ENCODE measurements around the gene TEX10. TPM values are rescaled to one million over a fixed set of nuclear protein-coding genes. Genes with fewer than 3 reads are reported as not detected.

Gene TEX10
- total RNA-seq, 4 donors from 2014 or later: 10.4 to 16.4 (median 11.2) TPM

DNA sequence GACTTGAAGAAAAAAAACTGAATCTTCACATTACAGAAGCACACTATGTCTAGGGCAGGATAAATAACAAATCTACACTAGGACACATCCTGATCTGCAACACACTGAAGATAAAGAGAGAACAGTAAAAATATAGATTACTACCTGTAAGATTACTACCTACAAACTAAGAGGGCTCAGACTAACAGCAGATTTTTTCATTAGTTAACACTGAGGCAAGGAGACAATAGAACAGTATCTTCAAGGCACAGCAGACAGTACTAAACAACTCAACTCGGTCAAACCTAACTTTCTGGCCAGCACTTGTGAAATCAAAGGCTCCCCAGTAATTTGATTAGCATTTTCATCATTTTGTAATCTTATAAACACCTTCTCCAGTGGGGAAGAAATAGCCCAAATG is 46.5 kb downstream of the TEX10 start:
- H3K4me3 ChIP-seq: no peak overlapping the region

DNA sequence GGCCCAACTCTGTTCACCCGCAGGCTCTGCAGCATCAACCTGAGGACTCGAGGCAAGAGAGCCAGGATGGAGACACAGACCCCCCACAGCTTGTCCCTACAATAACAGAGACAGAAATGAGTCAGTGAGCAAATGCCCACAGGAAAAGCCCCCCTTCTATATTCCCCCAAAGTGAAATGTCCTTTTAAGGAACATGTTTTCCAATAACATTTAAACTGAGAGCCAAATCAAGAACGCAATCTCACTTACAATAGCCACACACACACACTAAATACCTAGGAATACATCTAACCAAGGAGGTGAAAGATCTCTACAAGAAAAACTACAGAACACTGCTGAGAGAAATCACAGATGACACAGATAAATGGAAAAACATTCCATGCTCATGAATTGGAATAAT is 49.0 kb downstream of the TEX10 start:
- DNase-seq (ENCODE audit: extremely low spot score): no peak
- Histone ChIP-seq H3K27me3 (no peaks in the 10 kb centered on the region), H3K4me1 (peaks cover 0 to 19% (median 7%) of the 10 kb centered on the region in 4 donors), H3K4me3 (no peak overlapping the region), H3K27ac (replicated peaks in 1 of 4) (no peak overlapping the region), H3K9me3 (no peaks in the 10 kb centered on the region), H3K36me3 (peaks cover 0 to 69% (median 41%) of the 10 kb centered on the region in 4 donors)
- TF ChIP-seq POLR2AphosphoS5 (IDR thresholded peaks at IDR 0.05): no peak
- intact Hi-C loops (cut with DNase I): no loop called here
- WGBS: 85% methylated on average over 3 of the region's 3 CpGs

More for the DNA sequence above, 46.5 kb downstream of the TEX10 start:
- Histone ChIP-seq H3K27ac (replicated peaks in 1 of 4) (no peak overlapping the region), H3K36me3 (peaks cover 0 to 53% (median 28%) of the 10 kb centered on the region in 4 donors), H3K9me3 (no peaks in the 10 kb centered on the region), H3K27me3 (no peaks in the 10 kb centered on the region), H3K4me1 (peaks cover 0 to 35% (median 23%) of the 10 kb centered on the region in 4 donors)
- no peak for TF ChIP-seq POLR2AphosphoS5 (IDR thresholded peaks at IDR 0.05)
- no peak for TF ChIP-seq POLR2A (IDR thresholded peaks at IDR 0.05; ENCODE audit: low read depth)
- TF ChIP-seq EP300 (IDR thresholded peaks at IDR 0.05): no peak
- TF ChIP-seq, protein P1, sequence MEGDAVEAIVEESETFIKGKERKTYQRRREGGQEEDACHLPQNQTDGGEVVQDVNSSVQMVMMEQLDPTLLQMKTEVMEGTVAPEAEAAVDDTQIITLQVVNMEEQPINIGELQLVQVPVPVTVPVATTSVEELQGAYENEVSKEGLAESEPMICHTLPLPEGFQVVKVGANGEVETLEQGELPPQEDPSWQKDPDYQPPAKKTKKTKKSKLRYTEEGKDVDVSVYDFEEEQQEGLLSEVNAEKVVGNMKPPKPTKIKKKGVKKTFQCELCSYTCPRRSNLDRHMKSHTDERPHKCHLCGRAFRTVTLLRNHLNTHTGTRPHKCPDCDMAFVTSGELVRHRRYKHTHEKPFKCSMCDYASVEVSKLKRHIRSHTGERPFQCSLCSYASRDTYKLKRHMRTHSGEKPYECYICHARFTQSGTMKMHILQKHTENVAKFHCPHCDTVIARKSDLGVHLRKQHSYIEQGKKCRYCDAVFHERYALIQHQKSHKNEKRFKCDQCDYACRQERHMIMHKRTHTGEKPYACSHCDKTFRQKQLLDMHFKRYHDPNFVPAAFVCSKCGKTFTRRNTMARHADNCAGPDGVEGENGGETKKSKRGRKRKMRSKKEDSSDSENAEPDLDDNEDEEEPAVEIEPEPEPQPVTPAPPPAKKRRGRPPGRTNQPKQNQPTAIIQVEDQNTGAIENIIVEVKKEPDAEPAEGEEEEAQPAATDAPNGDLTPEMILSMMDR (IDR thresholded peaks at IDR 0.05): no peak
- WGBS: 100% methylated on average over 1 of the region's 1 CpG
- intact Hi-C loops (cut with DNase I): no loop called here
- no peak for DNase-seq (ENCODE audit: extremely low spot score)

DNA sequence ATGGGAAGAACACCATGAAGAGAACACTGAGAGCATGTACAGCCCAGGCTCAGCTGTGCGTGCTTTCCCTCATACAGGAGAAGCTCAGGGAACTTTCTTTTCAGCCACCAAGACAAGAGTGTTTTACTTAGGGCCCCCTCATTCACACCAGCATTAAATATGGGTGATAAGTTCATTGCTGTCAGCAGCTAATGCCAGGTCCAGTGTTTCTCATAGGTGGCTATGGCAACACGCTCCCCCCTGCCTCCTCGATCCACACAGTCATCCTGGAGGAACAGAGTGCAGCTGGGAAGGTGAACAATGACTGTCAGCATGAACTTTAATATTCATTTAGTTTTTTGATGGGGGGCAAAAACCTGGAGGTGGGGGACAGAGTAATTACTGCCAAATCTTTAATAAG is 54.4 kb downstream of the TEX10 start:
- peaks cover 0 to 22% (median 14%) of the 10 kb centered on the region in 4 donors for H3K4me1 ChIP-seq
- H3K4me3 ChIP-seq: no peak overlapping the region
- TF ChIP-seq EP300 (IDR thresholded peaks at IDR 0.05) (no peak), POLR2A (IDR thresholded peaks at IDR 0.05; ENCODE audit: low read depth) (no peak), POLR2AphosphoS5 (IDR thresholded peaks at IDR 0.05) (no peak)
- TF ChIP-seq, protein P1 (IDR thresholded peaks at IDR 0.05): no peak
- no peaks in the 10 kb centered on the region for H3K27me3 ChIP-seq
- H3K27ac ChIP-seq (replicated peaks in 1 of 4): no peak overlapping the region
- H3K9me3 ChIP-seq: no peaks in the 10 kb centered on the region
- no peak for DNase-seq (ENCODE audit: extremely low spot score)
- intact Hi-C loops (cut with DNase I): no loop called here
- 43% methylated on average over 3 of the region's 3 CpGs for WGBS
- peaks cover 0 to 95% (median 71%) of the 10 kb centered on the region in 4 donors for H3K36me3 ChIP-seq

DNA sequence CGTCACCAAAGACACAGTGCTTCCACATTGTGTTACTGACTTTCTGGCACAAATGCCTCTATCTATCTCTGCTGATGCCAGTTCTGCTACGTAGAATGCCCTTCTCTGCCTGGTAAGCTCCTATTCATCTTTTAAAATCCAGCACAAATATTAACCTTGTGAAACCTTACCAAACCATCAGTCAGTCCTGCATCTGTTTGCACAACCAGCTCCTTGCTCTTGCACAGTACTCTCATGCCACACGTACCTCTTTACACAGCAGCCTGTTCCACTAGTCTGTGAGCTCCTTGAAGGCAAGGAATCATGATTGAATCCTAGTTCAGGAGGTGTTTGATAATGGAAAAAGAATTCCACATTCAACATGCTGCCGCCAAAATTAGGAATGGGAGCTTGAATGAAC is 56.3 kb downstream of the TEX10 start:
- H3K4me1 ChIP-seq: peaks cover 0 to 12% (median 9%) of the 10 kb centered on the region in 4 donors
- TF ChIP-seq POLR2AphosphoS5 (IDR thresholded peaks at IDR 0.05) (no peak), EP300 (IDR thresholded peaks at IDR 0.05) (no peak), POLR2A (IDR thresholded peaks at IDR 0.05; ENCODE audit: low read depth) (no peak)
- TF ChIP-seq, protein P1 (IDR thresholded peaks at IDR 0.05): no peak
- H3K4me3 ChIP-seq: no peak overlapping the region
- no peaks in the 10 kb centered on the region for H3K9me3 ChIP-seq
- intact Hi-C loops (cut with DNase I): no loop called here
- H3K27me3 ChIP-seq: no peaks in the 10 kb centered on the region
- WGBS: 98% methylated on average over 4 of the region's 4 CpGs
- DNase-seq (ENCODE audit: extremely low spot score): no peak
- H3K36me3 ChIP-seq: peaks cover 8 to 98% (median 80%) of the 10 kb centered on the region in 4 donors
- H3K27ac ChIP-seq (replicated peaks in 1 of 4): no peak overlapping the region

DNA sequence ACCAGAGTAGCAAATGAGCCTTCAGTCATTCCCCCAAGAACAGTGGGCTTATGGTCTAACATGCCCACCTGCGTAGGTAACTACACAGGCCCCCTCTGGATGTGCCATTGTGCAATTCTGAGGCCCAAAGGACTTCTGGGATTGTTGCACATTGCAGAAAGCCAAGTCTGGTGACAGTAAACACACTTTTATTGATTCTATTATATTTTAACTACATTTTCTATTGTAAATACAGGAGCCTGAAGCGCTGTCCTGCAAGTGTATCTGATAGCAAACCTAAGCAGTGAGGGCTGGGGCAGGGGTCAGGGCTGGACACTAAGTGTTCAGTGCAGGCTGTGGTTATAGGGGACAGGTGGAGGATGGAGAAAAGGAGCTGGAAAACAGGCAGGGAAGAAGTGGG is 57.5 kb downstream of the TEX10 start:
- no peak for TF ChIP-seq POLR2AphosphoS5 (IDR thresholded peaks at IDR 0.05)
- no peak for TF ChIP-seq POLR2A (IDR thresholded peaks at IDR 0.05; ENCODE audit: low read depth)
- TF ChIP-seq EP300 (IDR thresholded peaks at IDR 0.05): no peak
- TF ChIP-seq, protein P1 (IDR thresholded peaks at IDR 0.05): no peak
- Histone ChIP-seq H3K4me1 (peaks cover 0 to 12% (median 9%) of the 10 kb centered on the region in 4 donors), H3K4me3 (no peak overlapping the region), H3K27me3 (no peaks in the 10 kb centered on the region), H3K36me3 (peaks cover 8 to 98% (median 80%) of the 10 kb centered on the region in 4 donors), H3K27ac (replicated peaks in 1 of 4) (no peak overlapping the region), H3K9me3 (no peaks in the 10 kb centered on the region)
- 100% methylated on average over 2 of the region's 2 CpGs for WGBS
- intact Hi-C loops (cut with DNase I): no loop called here
- DNase-seq (ENCODE audit: extremely low spot score): no peak
